ENCODE results near the gene GRK5.
"Not testable (repeated sequence)": the region's sequence is repeated elsewhere in the genome, so short reads cannot be mapped to it uniquely, and the experiment has no call there.

GRCh38 chr10:119272338-119272734 is 65.0 kb downstream of the GRK5 start:
- not testable (repeated sequence) for TF ChIP-seq CTCF, POLR2A (IDR thresholded peaks at IDR 0.05)

Measured in right lobe of liver (tissue), 4 donors.